Measurements from ENCODE around the gene CDK2. TPM values are rescaled to one million over a fixed set of nuclear protein-coding genes. Genes with fewer than 3 reads are reported as not detected.

CDK2 gene
- total and polyA plus RNA-seq, 9 of the 15 experiments (the other 6 are each of a cell fraction or from before 2014, with no cell fraction given) = 17.4 to 213 (median 109) TPM

DNA sequence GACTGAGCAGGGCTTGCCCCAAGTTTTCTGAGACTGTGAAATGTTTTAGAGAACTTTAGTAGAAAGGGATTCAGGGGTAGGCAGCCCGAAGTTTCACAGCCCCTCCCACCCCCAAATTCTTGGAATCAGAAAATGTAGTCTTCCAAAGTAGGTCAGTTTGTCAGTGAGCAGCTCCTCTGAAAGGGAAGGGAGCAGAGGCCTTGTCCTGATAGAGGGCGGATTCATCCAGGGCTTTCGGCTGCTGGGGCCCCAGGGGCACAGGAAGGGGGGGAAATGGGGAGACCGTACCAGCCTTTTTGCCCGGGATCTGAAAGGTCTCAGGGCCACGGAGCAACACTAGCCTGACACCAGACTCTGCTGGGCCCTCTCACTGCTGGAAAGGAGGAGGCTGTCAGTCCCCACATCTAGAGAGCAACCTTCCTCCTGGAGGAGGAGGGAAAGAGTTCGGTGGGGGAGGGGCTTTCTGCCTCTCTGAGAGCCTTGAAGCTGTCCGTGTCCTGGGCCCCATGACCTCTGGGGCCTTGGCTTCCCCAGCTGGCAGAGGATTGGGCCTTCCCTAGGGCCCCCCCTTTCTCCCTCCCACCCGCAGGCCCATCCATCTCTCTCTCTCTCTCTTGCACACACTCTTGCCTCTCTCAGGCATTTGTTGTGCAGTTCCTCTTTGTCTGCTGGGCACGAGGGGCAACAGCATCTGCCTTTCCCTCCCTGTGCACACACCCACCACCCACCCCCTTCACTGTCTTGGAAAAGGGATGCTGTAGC, 54.0 kb downstream of the CDK2 start, which contains the start of gene IKZF4 (continued):
- TF ChIP-seq SMAD4 (CRISPR knock-in tag; conservative IDR thresholded peaks at IDR 0.05) (0 out of 2 replicates have a peak, but pooled peaks have one; percentile 11), SMC3 (conservative IDR thresholded peaks at IDR 0.05; ENCODE audit: insufficient read depth, low read depth, low read length) (no peak), ZNF143 (CRISPR knock-in tag; IDR thresholded peaks at IDR 0.05) (no peak), ZNF75A (CRISPR knock-in tag; IDR thresholded peaks at IDR 0.05) (no peak), MTA2 (IDR thresholded peaks at IDR 0.05; ENCODE audit: low read depth) (peak; percentile 2; the same call in 1 of the 2 replicates), ZKSCAN3 (CRISPR knock-in tag; IDR thresholded peaks at IDR 0.05) (no peak)
- TF ChIP-seq, protein P1, sequence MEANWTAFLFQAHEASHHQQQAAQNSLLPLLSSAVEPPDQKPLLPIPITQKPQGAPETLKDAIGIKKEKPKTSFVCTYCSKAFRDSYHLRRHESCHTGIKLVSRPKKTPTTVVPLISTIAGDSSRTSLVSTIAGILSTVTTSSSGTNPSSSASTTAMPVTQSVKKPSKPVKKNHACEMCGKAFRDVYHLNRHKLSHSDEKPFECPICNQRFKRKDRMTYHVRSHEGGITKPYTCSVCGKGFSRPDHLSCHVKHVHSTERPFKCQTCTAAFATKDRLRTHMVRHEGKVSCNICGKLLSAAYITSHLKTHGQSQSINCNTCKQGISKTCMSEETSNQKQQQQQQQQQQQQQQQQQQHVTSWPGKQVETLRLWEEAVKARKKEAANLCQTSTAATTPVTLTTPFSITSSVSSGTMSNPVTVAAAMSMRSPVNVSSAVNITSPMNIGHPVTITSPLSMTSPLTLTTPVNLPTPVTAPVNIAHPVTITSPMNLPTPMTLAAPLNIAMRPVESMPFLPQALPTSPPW (CRISPR knock-in tag; IDR thresholded peaks at IDR 0.05) = peak; percentile 98

DNA sequence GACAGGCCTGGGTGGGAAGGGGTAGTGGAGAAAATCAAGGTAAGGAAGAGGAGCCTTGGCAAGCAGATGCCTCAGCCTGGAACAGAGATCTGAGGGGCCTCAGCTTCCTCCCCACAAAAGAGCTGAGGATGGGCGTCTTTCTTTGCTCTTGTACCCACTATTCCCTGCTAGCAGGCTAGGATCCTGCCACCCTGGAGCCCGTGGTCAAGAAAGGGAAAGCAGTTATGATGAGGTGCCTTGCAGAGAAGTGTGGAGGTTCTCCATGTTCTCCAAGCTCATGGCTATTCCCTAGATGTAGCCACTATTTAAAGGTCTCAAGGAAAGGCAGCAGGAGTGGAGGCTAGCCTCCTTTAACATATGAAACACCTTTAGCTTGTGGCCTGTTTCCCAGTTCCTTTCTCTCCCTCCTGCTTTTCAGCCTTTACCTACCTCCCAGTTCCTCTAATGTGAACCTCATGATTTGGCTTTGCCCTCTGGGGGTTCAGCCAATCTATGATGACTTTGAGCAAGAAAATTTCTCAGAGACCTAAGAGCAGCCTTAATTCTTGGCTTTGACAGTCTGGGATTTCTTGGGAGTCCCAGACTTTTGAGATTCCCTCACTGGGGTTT, 55.4 kb downstream of the CDK2 start:
- Histone ChIP-seq H3K27me3 (ENCODE audit: control insufficient read depth in 2 of 2, insufficient read depth in 2 of 2, low read length in 2 of 2) (no peaks in the 10 kb centered on the region), H3K9ac (ENCODE audit: insufficient read depth in 1 of 2, low read depth in 2 of 2, low read length in 2 of 2) (peak overlapping the region; percentile 80 to 93), H3K4me3 (peak overlapping the region; percentile 46), H2AFZ (ENCODE audit: low read depth, low read length) (peak overlapping the region; percentile 80), H3K9me1 (ENCODE audit: control insufficient read depth, insufficient read depth, low read length) (no peaks in the 10 kb centered on the region), H3K4me1 (replicated peaks in 1 of 2; ENCODE audit: control insufficient read depth in 2 of 2, insufficient read depth in 2 of 2, low read length in 2 of 2) (peaks cover 30 to 41% of the 10 kb centered on the region in 2 experiments), H3K79me2 (ENCODE audit: control insufficient read depth, insufficient read depth, low read length) (peaks cover 55% of the 10 kb centered on the region), H4K20me1 (replicated peaks; ENCODE audit: control insufficient read depth, insufficient read depth, low read length) (no peaks in the 10 kb centered on the region), H3K36me3 (ENCODE audit: control insufficient read depth, insufficient read depth, low read length) (peaks cover 32% of the 10 kb centered on the region; the same call in 2 of the 3 replicates), H3K9me3 (replicated peaks; ENCODE audit: control insufficient read depth, insufficient read depth, low read depth, low read length) (no peaks in the 10 kb centered on the region), H3K27ac (ENCODE audit: extremely low read depth, low read depth, low read length) (peak overlapping the region; percentile 82), H3K4me2 (ENCODE audit: insufficient read depth, low read length) (peak overlapping the region; percentile 92)
- ChIA-PET POLR2A (interaction anchor here (0.6 to 3.8 kb wide), 8 partner anchors 11 to 272 kb away, joined by 3 to 28 read pairs (median 4); partner anchors contain the start of genes RAB5B and SUOX), CTCF (ENCODE audit: low intra/inter-chr PET ratio) (interaction anchor here (0.6 kb wide), 1 partner anchor 35 kb away, joined by 3 read pairs; no protein-coding TSS in a partner anchor)
- BruUV-seq (replicated peaks) = TSS peak; percentile 52
- in situ Hi-C loops (cut with MboI) (loop anchor here (10.0 kb wide), 1 partner anchor 207 kb away; the partner anchor contains the start of genes ORMDL2 and SARNP), intact Hi-C loops (cut with micrococcal nuclease) (loop anchor here (1.0 to 2.0 kb wide), 3 partner anchors 15 to 49 kb away; partner anchors contain the start of gene SUOX)
- FAIRE-seq = peak; percentile 52
- 0% methylated on average over 2 of the region's 2 CpGs for WGBS (ENCODE audit: insufficient coverage, low coverage, missing lambda C conversion rate)
- peak in 1 of 4 experiments; percentile 33 for DNase-seq (ENCODE audit: extremely low read depth in 1 of 4, low spot score in 3 of 4)
- peak; percentile 36 for ATAC-seq
- no peak for TF ChIP-seq TFAM (CRISPR knock-in tag; conservative IDR thresholded peaks at IDR 0.05)
- no peak for TF ChIP-seq BMI1 (IDR thresholded peaks at IDR 0.05; ENCODE audit: low read length)
- TF ChIP-seq, protein P2, sequence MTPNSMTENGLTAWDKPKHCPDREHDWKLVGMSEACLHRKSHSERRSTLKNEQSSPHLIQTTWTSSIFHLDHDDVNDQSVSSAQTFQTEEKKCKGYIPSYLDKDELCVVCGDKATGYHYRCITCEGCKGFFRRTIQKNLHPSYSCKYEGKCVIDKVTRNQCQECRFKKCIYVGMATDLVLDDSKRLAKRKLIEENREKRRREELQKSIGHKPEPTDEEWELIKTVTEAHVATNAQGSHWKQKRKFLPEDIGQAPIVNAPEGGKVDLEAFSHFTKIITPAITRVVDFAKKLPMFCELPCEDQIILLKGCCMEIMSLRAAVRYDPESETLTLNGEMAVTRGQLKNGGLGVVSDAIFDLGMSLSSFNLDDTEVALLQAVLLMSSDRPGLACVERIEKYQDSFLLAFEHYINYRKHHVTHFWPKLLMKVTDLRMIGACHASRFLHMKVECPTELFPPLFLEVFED (CRISPR knock-in tag; conservative IDR thresholded peaks at IDR 0.05) = no peak
- TF ChIP-seq CEBPB (tag; IDR thresholded peaks at IDR 0.05) = no peak
- 0 out of 2 replicates have a peak, but pooled peaks have one; percentile 2 for TF ChIP-seq SMARCA4 (IDR thresholded peaks at IDR 0.05)
